ENCODE results near the gene LSM2.
A peak's percentile ranks its signal among the peaks of the same experiment; 100 is the strongest.

The LSM2 gene

DNA sequence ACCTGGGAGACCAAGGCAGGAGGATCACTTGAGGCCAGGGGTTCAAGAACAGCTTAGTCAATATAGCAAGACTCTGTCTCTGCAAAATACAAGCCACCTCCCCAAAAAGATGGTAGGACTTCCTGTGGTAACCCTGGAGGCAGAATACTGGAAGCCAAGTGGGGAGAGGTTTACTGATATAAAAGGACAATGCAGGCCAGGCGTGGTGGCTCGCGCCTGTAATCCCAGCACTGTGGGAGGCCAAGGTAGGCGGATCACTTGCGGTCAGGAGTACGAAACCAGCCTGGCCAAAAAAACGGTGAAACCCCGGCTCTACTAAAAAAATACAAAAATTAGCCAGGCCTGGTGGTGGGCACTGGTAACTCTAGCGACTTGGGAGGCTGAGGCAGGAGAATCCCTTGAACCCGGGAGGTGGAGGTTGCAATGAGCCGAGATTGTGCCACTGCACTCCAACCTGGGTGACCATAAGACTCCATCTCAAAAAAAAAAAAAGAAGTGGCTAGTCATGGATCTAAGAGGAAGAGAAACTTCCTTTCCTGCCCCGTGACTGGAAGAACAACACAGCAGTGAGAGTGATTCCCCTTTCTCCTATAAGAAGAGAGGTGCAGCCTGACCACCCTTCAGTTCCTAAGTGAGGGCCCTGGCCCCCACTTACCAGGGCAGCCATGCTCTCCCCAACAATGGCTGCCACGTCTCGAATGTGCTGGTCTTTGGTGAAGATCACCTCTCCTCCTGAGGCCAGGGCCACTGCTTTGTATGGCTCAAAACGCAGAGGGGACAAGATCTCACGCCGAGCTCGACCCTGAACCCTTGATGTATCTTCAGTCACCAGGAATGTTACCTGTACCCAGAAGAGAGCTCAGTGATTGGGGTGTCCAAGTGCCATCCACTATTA is 38.2 kb downstream of the LSM2 start:
- DNase-seq (ENCODE audit: low read depth) = no peak
- TF ChIP-seq, protein P1, sequence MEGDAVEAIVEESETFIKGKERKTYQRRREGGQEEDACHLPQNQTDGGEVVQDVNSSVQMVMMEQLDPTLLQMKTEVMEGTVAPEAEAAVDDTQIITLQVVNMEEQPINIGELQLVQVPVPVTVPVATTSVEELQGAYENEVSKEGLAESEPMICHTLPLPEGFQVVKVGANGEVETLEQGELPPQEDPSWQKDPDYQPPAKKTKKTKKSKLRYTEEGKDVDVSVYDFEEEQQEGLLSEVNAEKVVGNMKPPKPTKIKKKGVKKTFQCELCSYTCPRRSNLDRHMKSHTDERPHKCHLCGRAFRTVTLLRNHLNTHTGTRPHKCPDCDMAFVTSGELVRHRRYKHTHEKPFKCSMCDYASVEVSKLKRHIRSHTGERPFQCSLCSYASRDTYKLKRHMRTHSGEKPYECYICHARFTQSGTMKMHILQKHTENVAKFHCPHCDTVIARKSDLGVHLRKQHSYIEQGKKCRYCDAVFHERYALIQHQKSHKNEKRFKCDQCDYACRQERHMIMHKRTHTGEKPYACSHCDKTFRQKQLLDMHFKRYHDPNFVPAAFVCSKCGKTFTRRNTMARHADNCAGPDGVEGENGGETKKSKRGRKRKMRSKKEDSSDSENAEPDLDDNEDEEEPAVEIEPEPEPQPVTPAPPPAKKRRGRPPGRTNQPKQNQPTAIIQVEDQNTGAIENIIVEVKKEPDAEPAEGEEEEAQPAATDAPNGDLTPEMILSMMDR (conservative IDR thresholded peaks at IDR 0.05; ENCODE audit: low read depth, low read length) = no peak
- no peak overlapping the region for H3K4me3 ChIP-seq (ENCODE audit: low read depth, low read length)

DNA sequence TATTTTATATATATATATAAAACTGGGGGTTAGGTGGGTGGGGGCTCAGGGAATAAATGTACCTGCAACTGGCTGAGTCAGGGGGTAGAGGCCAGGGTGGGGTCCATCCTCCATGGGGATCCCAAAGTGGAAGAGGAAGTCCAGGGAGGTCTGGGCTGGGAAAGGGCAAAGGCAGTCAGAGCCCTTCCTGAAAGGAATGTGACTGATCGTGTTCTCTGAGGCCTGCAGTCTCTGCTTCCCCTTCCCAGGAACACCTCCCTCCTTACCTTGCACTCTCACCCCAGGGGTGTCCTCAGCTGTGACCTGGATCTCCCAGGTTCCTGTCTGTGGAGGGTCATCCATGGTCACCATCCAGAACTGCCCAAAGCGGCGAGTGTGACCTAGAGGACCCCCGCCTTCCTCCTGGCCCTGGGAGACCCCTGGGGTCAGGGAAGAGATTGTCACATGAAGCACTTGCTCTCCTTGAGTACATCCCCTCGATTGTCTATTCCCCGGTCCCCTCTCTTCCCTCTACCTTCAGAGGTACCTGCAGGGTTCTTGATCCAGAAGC is 39.6 kb downstream of the LSM2 start:
- H3K4me3 ChIP-seq (ENCODE audit: low read depth, low read length) = no peak overlapping the region
- TF ChIP-seq, protein P1 (conservative IDR thresholded peaks at IDR 0.05; ENCODE audit: low read depth, low read length) = no peak
- no peak for DNase-seq (ENCODE audit: low read depth)

DNA sequence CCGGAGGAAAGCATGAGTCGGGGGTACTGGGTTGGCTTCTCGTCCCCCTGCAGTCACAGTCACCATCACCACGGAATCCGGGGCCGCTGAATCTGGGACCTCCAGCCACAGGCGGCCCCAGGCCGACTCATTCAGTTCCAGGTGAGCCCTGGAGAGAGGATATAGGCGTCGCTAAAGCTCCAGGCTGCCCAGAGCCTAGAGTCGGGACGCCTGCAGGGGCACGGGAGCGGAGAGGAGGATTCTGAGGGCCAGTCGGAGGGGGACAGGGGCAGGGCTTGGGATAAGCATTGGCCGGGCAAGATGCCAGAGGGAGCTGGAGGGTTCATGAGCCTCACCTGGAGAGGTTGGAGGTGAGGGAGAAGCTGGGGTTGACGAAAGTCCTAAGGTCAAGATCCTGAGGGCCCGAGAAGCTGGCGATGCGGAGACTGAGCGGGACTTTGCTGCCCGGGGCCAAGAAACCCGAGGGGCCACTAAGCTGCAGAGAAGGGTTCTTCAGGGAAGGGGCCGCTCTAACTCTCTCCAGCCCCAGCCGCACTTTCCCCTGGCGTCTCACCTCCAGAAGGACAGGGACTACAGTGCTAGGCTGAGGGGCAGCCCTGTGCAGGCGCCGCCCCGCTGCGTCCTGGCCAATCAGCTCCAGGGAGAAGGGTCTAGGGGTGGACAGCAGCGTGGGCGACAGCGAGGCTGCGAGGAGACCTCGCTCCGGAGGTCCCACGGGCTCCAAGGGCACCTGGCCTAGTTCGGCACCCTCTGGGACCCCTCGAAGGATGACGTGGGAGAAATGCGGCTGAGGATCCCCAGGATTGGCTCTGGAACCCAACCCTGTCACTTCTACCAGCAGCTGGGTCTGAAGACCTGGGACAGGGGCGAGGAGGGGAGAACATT is 40.6 kb downstream of the LSM2 start:
- peak overlapping the region; percentile 41 for H3K4me3 ChIP-seq (ENCODE audit: low read depth, low read length)
- DNase-seq (ENCODE audit: low read depth) = no peak

DNA sequence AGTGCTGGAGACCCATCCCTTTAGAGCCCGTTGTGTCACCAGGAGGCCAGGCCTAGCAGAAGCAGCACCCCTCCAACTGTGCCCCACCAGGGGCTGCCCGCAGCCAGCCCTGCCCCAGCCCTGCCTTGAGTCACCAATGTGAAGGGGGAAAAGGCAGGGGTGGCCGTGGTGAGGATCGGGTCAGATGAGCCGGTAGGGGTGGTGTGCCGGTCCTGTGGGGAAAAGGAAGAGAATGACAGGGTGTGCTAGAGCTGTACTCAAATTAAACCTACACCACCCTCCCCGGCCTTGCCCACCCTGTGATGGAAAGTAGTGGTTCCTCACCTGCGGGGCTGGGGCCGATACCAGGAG is 41.2 kb downstream of the LSM2 start:
- no peak overlapping the region for H3K4me3 ChIP-seq (ENCODE audit: low read depth, low read length)
- TF ChIP-seq, protein P1 (conservative IDR thresholded peaks at IDR 0.05; ENCODE audit: low read depth, low read length) = no peak
- DNase-seq (ENCODE audit: low read depth) = no peak

More for the DNA sequence above, 40.6 kb downstream of the LSM2 start:
- TF ChIP-seq, protein P1 (conservative IDR thresholded peaks at IDR 0.05; ENCODE audit: low read depth, low read length) = no peak

DNA sequence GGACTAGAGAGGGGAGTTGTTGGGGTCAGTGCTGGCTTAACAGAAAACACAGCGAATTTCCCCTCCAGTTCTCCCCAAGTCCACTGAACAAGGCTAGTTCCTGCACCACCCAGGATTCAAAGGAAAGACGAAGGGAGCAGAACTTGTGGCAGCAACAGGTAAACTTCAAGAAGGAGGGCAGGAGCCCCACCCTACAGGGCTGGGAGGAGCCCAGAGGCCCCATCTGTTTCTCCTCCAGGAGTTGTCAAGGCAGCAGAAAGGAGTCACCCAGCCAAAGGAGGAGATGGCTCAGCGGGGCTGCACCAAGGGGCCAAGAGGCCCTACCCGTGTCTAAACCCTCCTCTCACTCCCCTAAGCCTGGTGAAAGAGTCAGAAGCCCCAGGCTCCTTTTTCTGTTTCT is 42.6 kb downstream of the LSM2 start:
- no peak for DNase-seq (ENCODE audit: low read depth)
- no peak overlapping the region for H3K4me3 ChIP-seq (ENCODE audit: low read depth, low read length)
- TF ChIP-seq, protein P1 (conservative IDR thresholded peaks at IDR 0.05; ENCODE audit: low read depth, low read length) = no peak

DNA sequence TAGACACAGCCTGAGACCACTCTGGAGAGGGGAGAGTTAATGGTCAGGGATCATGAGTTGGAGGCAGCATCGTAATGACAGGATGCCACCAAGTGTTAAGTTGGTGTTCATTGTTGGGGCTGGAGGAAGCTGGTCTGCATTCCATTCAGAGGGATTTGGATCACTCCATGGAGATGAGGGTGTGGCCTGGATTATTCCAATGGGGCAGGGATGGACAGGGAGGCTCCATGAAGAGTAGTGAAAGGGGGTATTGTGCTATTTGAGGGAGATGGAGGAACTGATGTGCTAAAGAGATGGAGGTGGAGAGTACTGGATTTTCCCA is 43.2 kb downstream of the LSM2 start:
- H3K4me3 ChIP-seq (ENCODE audit: low read depth, low read length) = no peak overlapping the region
- TF ChIP-seq, protein P1 (conservative IDR thresholded peaks at IDR 0.05; ENCODE audit: low read depth, low read length) = no peak
- no peak for DNase-seq (ENCODE audit: low read depth)
